Activated T-helper 9 cell treated with anti-CD3 and anti-CD28 coated beads, Interleukin-2, amount 50 U/mL, for 16 hours (primary cell): ENCODE data around the gene ATP11A.
"Not testable (repeated sequence)": the region's sequence is repeated elsewhere in the genome, so short reads cannot be mapped to it uniquely, and the experiment has no call there.

ENCODE experiments used
- DNase-seq: peaks from one replicate; pipeline ENCODE4 v3.0.0-alpha.2; 2020; ENCODE audit warnings: low read depth

Gene ATP11A

DNA sequence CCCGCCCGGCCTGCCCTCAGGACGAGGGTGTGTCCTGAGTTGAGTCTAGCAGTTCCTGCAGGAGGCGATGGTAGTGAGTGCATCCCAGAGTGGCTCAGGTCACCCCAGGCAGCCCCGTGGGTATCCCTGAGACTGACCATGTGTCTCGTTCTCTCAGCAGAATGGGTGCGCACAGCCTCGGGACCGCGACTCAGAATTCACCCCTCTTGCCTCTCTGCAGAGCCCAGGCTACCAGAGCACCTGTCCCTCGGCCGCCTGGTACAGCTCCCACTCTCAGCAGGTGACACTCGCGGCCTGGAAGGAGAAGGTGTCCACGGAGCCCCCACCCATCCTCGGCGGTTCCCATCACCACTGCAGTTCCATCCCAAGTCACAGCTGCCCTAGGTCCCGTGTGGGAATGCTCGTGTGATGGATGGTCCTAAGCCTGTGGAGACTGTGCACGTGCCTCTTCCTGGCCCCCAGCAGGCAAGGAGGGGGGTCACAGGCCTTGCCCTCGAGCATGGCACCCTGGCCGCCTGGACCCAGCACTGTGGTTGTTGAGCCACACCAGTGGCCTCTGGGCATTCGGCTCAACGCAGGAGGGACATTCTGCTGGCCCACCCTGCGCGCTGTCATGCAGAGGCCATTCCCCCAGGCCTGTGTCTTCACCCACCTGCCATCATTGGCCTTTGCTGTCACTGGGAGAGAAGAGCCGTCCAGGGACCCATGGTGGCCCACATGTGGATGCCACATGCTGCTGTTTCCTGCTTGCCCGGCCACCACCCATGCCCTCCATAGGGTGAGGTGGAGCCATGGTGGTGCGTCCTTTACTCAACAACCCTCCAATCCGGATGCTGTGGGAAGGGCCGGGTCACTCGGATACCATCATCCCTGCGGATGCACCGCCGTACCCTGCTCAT lies 192.1 kb downstream of the ATP11A start:
- DNase-seq = no peak

GRCh38 chr13:112882555-112883024 lies 192.8 kb downstream of the ATP11A start:
- DNase-seq = no peak

- no peak for DNase-seq
Measured at GRCh38 chr13:112883241-112883945, 193.6 kb downstream of the ATP11A start.

- DNase-seq = not testable (repeated sequence)
Measured at GRCh38 chr13:112884700-112885099, 194.9 kb downstream of the ATP11A start.

GRCh38 chr13:112885242-112885781 lies 195.5 kb downstream of the ATP11A start:
- no peak for DNase-seq

DNA sequence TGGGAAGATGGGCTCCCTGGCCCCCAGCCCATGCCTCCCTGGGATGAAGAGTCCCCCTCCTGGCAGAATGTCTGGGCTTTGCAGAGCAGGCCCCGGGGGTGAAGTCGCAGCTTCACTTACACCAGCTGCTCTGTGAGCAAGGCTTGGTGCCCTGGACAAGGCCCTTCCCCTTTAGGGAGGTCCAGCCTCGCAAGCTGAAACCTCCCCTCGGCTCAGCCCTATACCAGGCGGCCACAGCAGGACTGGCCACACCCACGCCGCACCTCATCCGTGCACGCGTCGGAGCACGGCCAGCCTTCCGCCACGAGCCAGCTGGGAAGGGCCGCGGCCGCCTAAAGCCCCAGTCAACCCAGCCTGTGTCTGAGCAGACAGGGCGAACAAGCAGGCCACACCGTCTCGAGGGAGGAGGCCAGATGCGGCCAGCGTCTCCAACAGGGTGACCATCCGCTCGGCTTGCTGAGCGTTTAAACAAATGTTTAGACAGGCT lies 196.0 kb downstream of the ATP11A start:
- no peak for DNase-seq

DNA sequence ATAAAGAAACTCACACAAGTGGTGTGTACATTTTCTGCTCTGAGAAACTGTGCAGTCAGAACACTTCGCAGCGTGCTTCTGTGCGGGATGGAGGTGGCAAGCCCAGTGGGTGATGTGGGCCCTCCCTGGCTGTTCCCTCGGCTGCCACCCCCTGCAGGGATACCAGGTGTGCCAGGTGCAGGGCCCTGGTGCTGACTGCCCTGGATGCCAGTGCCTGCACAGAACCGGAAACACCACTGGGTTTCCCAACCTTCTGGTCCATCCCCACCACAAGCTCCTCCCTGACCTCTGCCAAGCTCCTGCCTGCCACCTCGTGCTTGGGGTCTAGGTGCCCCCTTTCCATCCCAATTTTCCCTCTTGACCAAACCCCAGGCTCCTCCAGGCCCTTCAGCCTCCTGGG lies 197.3 kb downstream of the ATP11A start:
- no peak for DNase-seq

DNA sequence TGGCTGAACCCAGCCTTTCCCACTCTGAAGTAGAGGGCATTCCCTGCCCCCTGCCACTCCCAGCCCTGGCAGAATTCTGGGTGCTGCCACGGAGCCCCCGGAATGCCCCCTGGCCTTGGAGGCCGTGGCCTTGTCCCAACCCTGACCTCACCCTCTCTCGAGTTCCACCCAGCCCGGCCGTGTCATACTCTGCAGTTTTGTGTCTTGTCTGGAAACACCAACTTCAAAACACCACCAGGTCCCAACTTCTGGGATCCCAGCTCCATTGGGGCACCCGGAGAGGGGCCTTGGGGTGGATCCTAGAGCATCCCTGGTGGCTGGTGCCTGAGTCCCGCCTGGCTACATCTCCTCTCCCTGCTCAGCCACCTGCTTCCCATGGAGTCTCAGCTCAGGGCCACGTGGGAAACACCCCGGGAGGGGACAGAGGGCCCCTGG lies 197.7 kb downstream of the ATP11A start:
- no peak for DNase-seq

GRCh38 chr13:112888238-112889111 lies 198.6 kb downstream of the ATP11A start:
- DNase-seq = no peak

DNA sequence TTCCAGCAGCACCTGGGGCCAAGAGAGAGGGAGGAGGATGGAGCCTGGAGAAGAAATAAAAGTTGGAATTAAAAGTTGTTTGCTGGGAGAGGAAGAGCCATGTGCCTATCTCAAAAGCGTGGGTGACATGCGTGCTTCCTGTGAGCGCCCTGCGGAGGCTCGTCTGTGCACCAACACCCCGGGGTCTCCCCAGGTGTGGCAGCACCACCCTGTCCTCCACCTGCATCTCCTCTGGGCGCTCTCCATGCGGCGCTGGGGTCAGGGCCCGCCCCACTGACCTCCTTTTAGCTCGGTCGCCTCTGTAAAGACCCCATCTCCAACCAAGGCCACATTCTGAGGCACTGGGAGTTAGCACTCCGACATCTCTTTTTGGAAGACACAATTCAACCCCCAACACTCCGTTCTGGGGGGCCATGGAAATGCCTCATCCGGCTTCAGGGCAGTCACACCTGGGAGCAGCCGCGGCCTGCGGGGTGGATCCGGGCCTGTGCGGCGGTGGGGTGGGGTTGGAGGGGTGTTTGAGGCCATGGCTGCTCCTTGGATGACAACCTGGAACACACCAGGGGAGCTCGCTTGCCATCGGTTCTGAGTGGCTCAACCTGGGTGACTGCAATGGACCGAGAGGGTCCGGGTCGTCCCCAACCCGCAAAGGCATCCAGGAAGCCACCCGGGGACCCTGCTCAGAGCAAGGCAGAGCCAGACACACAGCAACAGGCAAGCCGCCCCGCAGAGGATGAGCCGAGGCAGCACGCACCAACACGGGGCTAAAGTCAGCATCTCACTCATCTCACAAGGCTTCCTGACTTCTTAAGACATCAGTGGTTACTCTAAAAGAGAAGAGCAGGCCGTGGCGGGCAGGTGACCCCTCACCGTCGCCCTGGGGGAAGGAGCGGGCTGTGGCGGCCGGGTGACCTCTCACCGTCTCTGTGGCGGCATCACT lies 199.8 kb downstream of the ATP11A start:
- DNase-seq = no peak

DNA sequence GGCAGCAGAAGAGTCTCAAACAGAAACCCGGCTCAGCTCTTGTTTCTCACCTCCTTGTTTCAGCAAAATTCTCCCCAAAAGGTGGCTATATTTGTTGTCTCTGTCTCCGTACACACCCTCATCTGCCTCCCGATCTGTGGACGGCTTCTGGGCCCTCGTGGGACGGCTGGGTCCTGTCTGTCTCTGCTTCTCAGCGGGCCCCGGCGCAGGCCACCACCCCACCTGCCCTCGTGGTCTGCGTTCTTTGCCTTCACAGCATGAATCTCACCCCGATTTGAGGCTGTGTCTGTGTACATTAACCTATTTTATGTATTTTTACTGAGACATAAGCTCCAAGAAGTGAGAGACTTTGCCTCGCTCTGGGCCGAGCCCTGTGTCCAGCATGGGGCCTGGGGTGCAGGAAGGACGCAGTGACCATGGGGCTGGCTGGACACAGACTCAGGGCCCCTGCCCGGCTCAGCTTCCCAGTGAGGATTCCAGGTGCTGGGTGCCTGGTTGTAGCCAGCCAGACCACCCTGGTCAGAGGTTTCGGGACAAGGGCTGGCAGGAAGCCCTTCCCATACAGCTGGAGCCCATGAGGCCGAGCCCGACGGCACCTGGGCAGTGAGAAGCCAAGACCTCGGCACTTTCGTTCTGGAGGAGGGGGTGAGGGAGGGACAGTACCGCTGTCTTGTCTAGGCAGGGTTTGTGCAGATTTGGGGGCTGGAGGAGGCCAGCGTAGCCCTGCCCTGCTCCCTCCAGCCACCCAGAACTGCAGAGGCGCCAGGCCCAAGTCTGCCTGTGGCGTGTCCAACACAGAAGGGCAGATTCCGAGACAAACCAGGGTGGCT lies 200.7 kb downstream of the ATP11A start:
- DNase-seq = no peak

DNA sequence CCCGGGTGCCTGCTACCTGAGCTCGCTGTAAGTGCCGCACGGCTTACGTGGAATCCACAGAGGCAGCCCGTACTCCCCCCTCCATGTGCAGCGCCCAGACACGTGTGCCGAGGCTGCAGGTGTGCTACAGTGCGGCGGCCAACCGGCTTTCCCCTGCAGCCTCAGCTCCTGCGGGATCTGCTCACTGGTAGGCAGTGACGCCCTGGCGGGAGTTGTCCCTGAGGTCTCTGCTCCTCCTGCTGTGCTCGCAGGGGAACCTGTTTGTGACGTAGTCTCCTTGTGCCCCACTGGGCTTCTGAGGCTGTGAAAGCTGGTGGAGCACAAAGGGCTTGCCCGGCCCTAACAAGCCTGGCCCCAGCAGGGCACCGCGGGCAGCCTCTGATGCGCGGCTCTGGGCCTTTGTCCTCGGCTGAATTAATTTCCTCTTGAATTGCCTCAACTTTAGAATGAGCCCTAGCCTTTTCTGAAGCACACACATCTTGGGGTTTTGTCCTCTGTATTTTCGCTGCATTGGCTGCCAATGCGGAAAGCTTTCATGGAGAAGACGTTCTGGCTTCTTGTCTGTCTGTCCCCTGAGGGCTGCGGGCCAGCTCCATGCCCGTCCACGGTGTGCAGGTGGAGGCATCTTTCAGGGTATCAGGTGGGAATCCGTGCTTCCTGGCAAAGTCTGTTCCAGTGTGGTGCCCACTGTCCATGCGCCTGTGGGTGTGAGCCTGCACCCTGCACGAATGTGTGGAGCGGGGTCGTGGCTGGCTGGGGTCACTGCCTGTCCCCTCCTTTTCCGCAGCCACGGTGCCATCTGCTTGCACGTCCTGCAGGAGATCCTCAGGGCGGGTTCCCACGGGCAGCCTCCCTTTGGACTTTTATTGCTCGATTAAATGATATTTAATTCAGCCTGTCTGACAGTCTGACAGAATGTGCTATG lies 201.9 kb downstream of the ATP11A start:
- no peak for DNase-seq

GRCh38 chr13:112892426-112893206 lies 202.8 kb downstream of the ATP11A start:
- no peak for DNase-seq

DNA sequence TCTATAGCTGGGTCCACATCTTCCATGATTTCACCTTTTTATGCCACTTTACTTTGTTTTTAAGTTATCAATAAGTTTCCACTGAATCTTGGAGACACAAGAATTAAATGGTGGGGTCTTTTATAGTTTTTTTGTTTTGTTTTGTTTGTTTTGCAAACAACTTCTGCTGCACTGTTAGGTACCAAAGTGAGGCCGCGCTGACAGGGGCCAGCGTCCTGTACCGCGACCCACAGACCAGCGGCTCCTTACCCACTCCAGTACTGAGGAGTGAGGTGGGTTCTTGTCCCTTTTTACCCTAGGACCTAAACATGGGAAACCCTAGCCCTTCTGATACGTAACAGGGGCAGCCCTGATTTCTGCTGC lies 203.3 kb downstream of the ATP11A start:
- no peak for DNase-seq

- DNase-seq = no peak
Measured at GRCh38 chr13:112893570-112894422, 204.0 kb downstream of the ATP11A start.

- DNase-seq = no peak
Measured at GRCh38 chr13:112894423-112894672, 204.5 kb downstream of the ATP11A start.
